ENCODE measurements around the gene CSGALNACT2.

CSGALNACT2 gene

GRCh38 chr10:43114088-43114742 is 24.0 kb upstream of the CSGALNACT2 start:
- H3K4me2 ChIP-seq, result no peak overlapping the region
- no peak overlapping the region for H3K9ac ChIP-seq
- no peak overlapping the region for H3K27ac ChIP-seq
- no peaks in the 10 kb centered on the region for H3K79me2 ChIP-seq (ENCODE audit: insufficient read depth, low read depth)
- no peak for TF ChIP-seq CTCF (conservative IDR thresholded peaks at IDR 0.05; ENCODE audit: low read depth, low read length)
- no peaks in the 10 kb centered on the region for H3K36me3 ChIP-seq (ENCODE audit: insufficient read depth)
- no peak overlapping the region for H2AFZ ChIP-seq (ENCODE audit: low read depth)
- no peaks in the 10 kb centered on the region for H3K4me1 ChIP-seq (ENCODE audit: low read depth, poor library complexity, severe bottlenecking)
- no peaks in the 10 kb centered on the region for H3K27me3 ChIP-seq (ENCODE audit: insufficient read depth, low read depth)
- H3K4me3 ChIP-seq (IDR thresholded peaks at IDR 0.05; ENCODE audit: insufficient read depth, low read depth, low read length), result no peak overlapping the region
- H4K20me1 ChIP-seq (ENCODE audit: insufficient read depth), result no peaks in the 10 kb centered on the region

- Histone ChIP-seq H3K4me1 (ENCODE audit: low read depth, poor library complexity, severe bottlenecking) (no peaks in the 10 kb centered on the region), H4K20me1 (ENCODE audit: insufficient read depth) (no peaks in the 10 kb centered on the region), H2AFZ (ENCODE audit: low read depth) (no peak overlapping the region), H3K9ac (no peak overlapping the region), H3K4me2 (no peak overlapping the region), H3K4me3 (IDR thresholded peaks at IDR 0.05; ENCODE audit: insufficient read depth, low read depth, low read length) (no peak overlapping the region), H3K27me3 (ENCODE audit: insufficient read depth, low read depth) (no peaks in the 10 kb centered on the region), H3K27ac (no peak overlapping the region), H3K79me2 (ENCODE audit: insufficient read depth, low read depth) (no peaks in the 10 kb centered on the region), H3K36me3 (ENCODE audit: insufficient read depth) (no peaks in the 10 kb centered on the region)
- no peak for TF ChIP-seq CTCF (conservative IDR thresholded peaks at IDR 0.05; ENCODE audit: low read depth, low read length)
Observed at GRCh38 chr10:43114743-43115611, 23.3 kb upstream of the CSGALNACT2 start.

GRCh38 chr10:43115881-43116595 is 22.2 kb upstream of the CSGALNACT2 start:
- H3K36me3 ChIP-seq (ENCODE audit: insufficient read depth), result no peaks in the 10 kb centered on the region
- no peaks in the 10 kb centered on the region for H4K20me1 ChIP-seq (ENCODE audit: insufficient read depth)
- no peaks in the 10 kb centered on the region for H3K27me3 ChIP-seq (ENCODE audit: insufficient read depth, low read depth)
- H3K9ac ChIP-seq, result no peak overlapping the region
- no peak overlapping the region for H2AFZ ChIP-seq (ENCODE audit: low read depth)
- H3K4me2 ChIP-seq, result no peak overlapping the region
- H3K4me1 ChIP-seq (ENCODE audit: low read depth, poor library complexity, severe bottlenecking), result no peaks in the 10 kb centered on the region
- H3K4me3 ChIP-seq (IDR thresholded peaks at IDR 0.05; ENCODE audit: insufficient read depth, low read depth, low read length), result no peak overlapping the region
- H3K79me2 ChIP-seq (ENCODE audit: insufficient read depth, low read depth), result no peaks in the 10 kb centered on the region
- TF ChIP-seq CTCF (conservative IDR thresholded peaks at IDR 0.05; ENCODE audit: low read depth, low read length), result no peak
- H3K27ac ChIP-seq, result no peak overlapping the region

- Histone ChIP-seq H3K36me3 (ENCODE audit: insufficient read depth) (no peaks in the 10 kb centered on the region), H3K27ac (no peak overlapping the region), H4K20me1 (ENCODE audit: insufficient read depth) (no peaks in the 10 kb centered on the region), H3K4me2 (no peak overlapping the region), H3K9ac (no peak overlapping the region), H2AFZ (ENCODE audit: low read depth) (no peak overlapping the region), H3K4me1 (ENCODE audit: low read depth, poor library complexity, severe bottlenecking) (no peaks in the 10 kb centered on the region), H3K79me2 (ENCODE audit: insufficient read depth, low read depth) (no peaks in the 10 kb centered on the region), H3K4me3 (IDR thresholded peaks at IDR 0.05; ENCODE audit: insufficient read depth, low read depth, low read length) (no peak overlapping the region), H3K27me3 (ENCODE audit: insufficient read depth, low read depth) (no peaks in the 10 kb centered on the region)
- TF ChIP-seq CTCF (conservative IDR thresholded peaks at IDR 0.05; ENCODE audit: low read depth, low read length), result no peak
Observed at GRCh38 chr10:43116596-43116995, 21.6 kb upstream of the CSGALNACT2 start.
